SK-N-MC (cell line): Measurements from ENCODE around the gene ANXA10.
"Not testable (repeated sequence)": the region's sequence is repeated elsewhere in the genome, so short reads cannot be mapped to it uniquely, and the experiment has no call there.

ENCODE experiments used
- DNase-seq: peaks from one replicate; pipeline ENCODE4 v3.0.0-alpha.2; 2011; ENCODE audit warnings: low read depth, low spot score
- H3K27ac ChIP-seq: fragments of 200-600 bp; sonication (generic); 2 replicates; pipeline ENCODE4 v1.5.1; 2016; ENCODE audit warnings: mixed run types
- H3K36me3 ChIP-seq: fragments of 200-600 bp; sonication (generic); 2 replicates; pipeline ENCODE4 v1.6.1; 2017; ENCODE audit warnings: antibody characterized with exemption, low read length, mixed read lengths; ENCODE audit not compliant: insufficient read depth
- H3K4me3 ChIP-seq: fragments of 200-600 bp; sonication (generic); 2 replicates; pipeline ENCODE4 v1.5.1; 2016
- H3K9ac ChIP-seq: fragments of 200-600 bp; sonication (generic); 2 replicates; pipeline ENCODE4 v1.8.0; 2017; ENCODE audit warnings: mixed run types, mixed read lengths; ENCODE audit not compliant: insufficient read length
- H3K9me3 ChIP-seq: fragments of 200-600 bp; sonication (generic); 2 replicates; pipeline ENCODE4 v1.6.1; 2017; ENCODE audit warnings: low read depth, mild to moderate bottlenecking, antibody characterized with exemption, low read length, moderate library complexity, mixed read lengths
- EZH2 ChIP-seq: fragments of 200-600 bp; sonication (generic); IDR thresholded peaks from one replicate; pipeline ENCODE4 v1.6.1; 2017; ENCODE audit warnings: antibody characterized with exemption
- FOXP2 ChIP-seq: optimal IDR thresholded peaks from 2 replicates; pipeline ENCODE3; 2011; ENCODE audit warnings: mild to moderate bottlenecking, moderate library complexity; ENCODE audit not compliant: insufficient read depth; ENCODE audit errors: extremely low read length, control extremely low read depth
- POLR2AphosphoS5 ChIP-seq: IDR thresholded peaks from 2 replicates; pipeline ENCODE4 v1.6.1; 2012; ENCODE audit warnings: mild to moderate bottlenecking, low read depth, low read length, borderline replicate concordance

The ANXA10 gene

GRCh38 chr4:168102403-168102802 is 10.1 kb downstream of the ANXA10 start:
- Histone ChIP-seq H3K9me3 (no peaks in the 10 kb centered on the region), H3K9ac (no peak overlapping the region), H3K27ac (no peak overlapping the region), H3K4me3 (no peak overlapping the region), H3K36me3 (no peaks in the 10 kb centered on the region)
- TF ChIP-seq FOXP2: no peak
- TF ChIP-seq EZH2: no peak
- TF ChIP-seq POLR2AphosphoS5: no peak
- DNase-seq: no peak

- DNase-seq: no peak
- Histone ChIP-seq H3K4me3 (no peak overlapping the region), H3K27ac (no peak overlapping the region), H3K36me3 (no peaks in the 10 kb centered on the region), H3K9ac (no peak overlapping the region), H3K9me3 (no peaks in the 10 kb centered on the region)
- no peak for TF ChIP-seq EZH2
- no peak for TF ChIP-seq POLR2AphosphoS5
- TF ChIP-seq FOXP2: no peak
Observed at GRCh38 chr4:168109527-168109926, 17.2 kb downstream of the ANXA10 start.

- not testable (repeated sequence) for H3K9me3 ChIP-seq, H3K9ac ChIP-seq, H3K27ac ChIP-seq, H3K4me3 ChIP-seq, DNase-seq, H3K36me3 ChIP-seq
Observed at GRCh38 chr4:168113059-168113458, 20.7 kb downstream of the ANXA10 start.

GRCh38 chr4:168118116-168118655 is 25.8 kb downstream of the ANXA10 start:
- DNase-seq: no peak
- Histone ChIP-seq H3K27ac (no peak overlapping the region), H3K4me3 (no peak overlapping the region), H3K9ac (no peak overlapping the region), H3K36me3 (no peaks in the 10 kb centered on the region), H3K9me3 (no peaks in the 10 kb centered on the region)
- TF ChIP-seq POLR2AphosphoS5: no peak
- TF ChIP-seq EZH2: no peak
- TF ChIP-seq FOXP2: no peak

GRCh38 chr4:168119100-168119499 is 26.8 kb downstream of the ANXA10 start:
- no peak overlapping the region for H3K4me3 ChIP-seq
- TF ChIP-seq FOXP2 (no peak), POLR2AphosphoS5 (no peak), EZH2 (no peak)
- no peaks in the 10 kb centered on the region for H3K9me3 ChIP-seq
- H3K27ac ChIP-seq: no peak overlapping the region
- no peak overlapping the region for H3K9ac ChIP-seq
- DNase-seq: peak; percentile 3
- H3K36me3 ChIP-seq: no peaks in the 10 kb centered on the region

- DNase-seq: no peak
- Histone ChIP-seq H3K9me3 (no peaks in the 10 kb centered on the region), H3K36me3 (no peaks in the 10 kb centered on the region), H3K9ac (no peak overlapping the region), H3K27ac (no peak overlapping the region), H3K4me3 (no peak overlapping the region)
- TF ChIP-seq POLR2AphosphoS5: no peak
- TF ChIP-seq EZH2: no peak
- no peak for TF ChIP-seq FOXP2
Observed at GRCh38 chr4:168119890-168120289, 27.6 kb downstream of the ANXA10 start.

- no peak for TF ChIP-seq FOXP2
- TF ChIP-seq EZH2: no peak
- TF ChIP-seq POLR2AphosphoS5: no peak
- H3K9ac ChIP-seq: no peak overlapping the region
- no peaks in the 10 kb centered on the region for H3K36me3 ChIP-seq
- no peak for DNase-seq
- no peaks in the 10 kb centered on the region for H3K9me3 ChIP-seq
- no peak overlapping the region for H3K4me3 ChIP-seq
- no peak overlapping the region for H3K27ac ChIP-seq
Observed at GRCh38 chr4:168120811-168121210, 28.5 kb downstream of the ANXA10 start.

GRCh38 chr4:168124008-168124641 is 31.8 kb downstream of the ANXA10 start:
- no peak for TF ChIP-seq FOXP2
- TF ChIP-seq EZH2: no peak
- TF ChIP-seq POLR2AphosphoS5: no peak
- Histone ChIP-seq H3K4me3 (no peak overlapping the region), H3K27ac (no peak overlapping the region), H3K9ac (no peak overlapping the region), H3K9me3 (no peaks in the 10 kb centered on the region), H3K36me3 (no peaks in the 10 kb centered on the region)
- DNase-seq: no peak

- DNase-seq: no peak
- no peak overlapping the region for H3K27ac ChIP-seq
- H3K36me3 ChIP-seq: no peaks in the 10 kb centered on the region
- no peak overlapping the region for H3K9ac ChIP-seq
- TF ChIP-seq POLR2AphosphoS5 (no peak), FOXP2 (no peak), EZH2 (no peak)
- no peak overlapping the region for H3K4me3 ChIP-seq
- H3K9me3 ChIP-seq: no peaks in the 10 kb centered on the region
Observed at GRCh38 chr4:168126952-168127351, 34.6 kb downstream of the ANXA10 start.
